ENCODE results near the gene CNOT6.

Gene CNOT6

GRCh38 chr5:180595381-180596114, 101.4 kb downstream of the CNOT6 start:
- peak overlapping the region; percentile 96 for H3K27ac ChIP-seq
- peak; percentile 60; the same call in 1 of the 2 replicates for TF ChIP-seq ZFX (IDR thresholded peaks at IDR 0.05)
- TF ChIP-seq CTCF (conservative IDR thresholded peaks at IDR 0.05) = no peak

DNA sequence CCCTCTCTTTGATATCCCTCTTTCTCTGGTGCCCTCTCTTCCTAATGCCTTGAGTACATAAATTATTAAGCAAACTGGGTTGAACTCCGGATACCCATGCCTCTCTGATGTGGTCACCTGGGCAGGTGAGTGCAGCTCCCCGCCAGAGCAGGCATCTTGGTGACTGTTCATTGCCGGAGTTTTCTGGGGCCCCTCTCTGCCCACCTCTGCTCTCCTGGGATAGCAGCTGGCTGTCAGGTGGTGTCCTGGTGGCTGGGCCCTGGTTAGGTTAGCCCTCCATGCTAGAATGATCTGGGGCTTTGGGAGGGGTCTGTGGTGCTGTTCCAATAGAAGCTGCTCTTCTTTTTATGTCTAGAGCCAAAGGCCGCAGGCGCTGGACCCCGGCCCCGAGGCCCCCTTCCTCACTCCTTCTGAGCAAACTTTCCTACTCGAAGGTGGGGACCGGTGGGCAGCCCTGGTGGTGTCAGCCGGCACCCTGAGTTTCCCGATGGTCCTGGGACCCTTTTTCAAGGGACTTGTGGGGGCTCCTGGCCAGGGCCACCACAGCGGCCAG, 102.0 kb downstream of the CNOT6 start:
- TF ChIP-seq CTCF (conservative IDR thresholded peaks at IDR 0.05) (no peak), ZFX (IDR thresholded peaks at IDR 0.05) (no peak)
- peak overlapping the region; percentile 96 for H3K27ac ChIP-seq

GRCh38 chr5:180596668-180597231, 102.6 kb downstream of the CNOT6 start:
- peak overlapping the region; percentile 96 for H3K27ac ChIP-seq
- no peak for TF ChIP-seq CTCF (conservative IDR thresholded peaks at IDR 0.05)
- TF ChIP-seq ZFX (IDR thresholded peaks at IDR 0.05) = no peak

DNA sequence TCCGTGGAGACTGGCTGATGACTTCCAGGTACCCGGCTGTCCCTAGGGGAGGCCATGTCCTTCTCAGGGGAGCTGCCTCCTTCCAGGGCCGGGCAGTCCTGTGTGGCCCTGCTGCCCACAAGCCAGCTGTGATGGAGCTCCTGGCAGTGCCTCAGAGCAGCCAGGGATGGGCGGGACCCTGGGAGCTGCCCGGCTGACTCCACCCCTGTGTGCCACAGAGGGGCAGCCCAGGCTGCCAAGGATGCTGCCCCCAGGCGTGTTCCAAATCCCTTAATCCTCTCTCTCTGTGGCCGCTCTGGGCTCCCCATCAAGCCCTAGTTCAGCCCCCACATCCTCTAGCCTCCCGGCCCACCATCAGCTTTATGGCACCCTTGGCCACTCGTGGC, 104.1 kb downstream of the CNOT6 start:
- no peak for TF ChIP-seq CTCF (conservative IDR thresholded peaks at IDR 0.05)
- no peak for TF ChIP-seq ZFX (IDR thresholded peaks at IDR 0.05)

DNA sequence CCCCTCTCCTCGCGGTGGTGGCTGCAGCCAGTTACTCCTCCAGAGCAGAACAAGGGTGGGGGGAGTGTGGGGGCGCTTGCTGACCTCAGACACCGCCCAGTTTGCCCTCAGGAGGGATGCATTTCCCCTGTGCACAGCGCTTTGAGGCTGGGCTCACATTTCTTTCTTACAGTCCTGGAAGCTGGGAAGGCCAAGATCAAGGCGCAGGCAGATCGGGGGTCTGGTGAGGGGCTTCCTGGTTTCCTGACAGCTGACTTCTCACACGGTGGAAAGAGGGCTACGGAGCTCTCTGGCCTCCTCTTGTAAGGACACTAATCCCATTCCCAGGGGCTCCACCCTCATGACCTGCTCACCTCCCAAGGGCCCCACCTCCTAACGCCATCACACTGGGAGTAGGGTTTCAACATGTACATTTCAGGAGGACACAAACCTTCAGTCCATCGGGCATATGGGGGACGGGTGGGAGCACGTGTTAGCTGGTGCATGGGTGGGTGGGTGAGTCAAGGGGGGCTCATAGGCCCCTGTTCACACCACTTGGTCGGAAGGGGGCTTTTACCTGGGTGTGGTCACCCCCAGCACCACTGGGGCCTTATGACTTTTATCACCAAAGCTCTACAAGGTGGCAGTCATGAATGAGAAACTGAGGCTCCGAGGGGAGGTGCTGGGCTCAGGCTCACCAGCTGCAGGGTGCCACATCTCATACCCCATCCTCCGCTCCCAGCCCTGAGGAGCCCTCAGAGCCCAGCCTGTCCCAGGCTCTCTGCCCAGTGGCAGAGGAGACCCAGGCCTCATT, 104.8 kb downstream of the CNOT6 start:
- TF ChIP-seq ZFX (IDR thresholded peaks at IDR 0.05) (no peak), CTCF (conservative IDR thresholded peaks at IDR 0.05) (no peak)
- peak overlapping the region; percentile 96; the same call in 1 of the 2 replicates for H3K27ac ChIP-seq

More for the DNA sequence above, 104.1 kb downstream of the CNOT6 start:
- H3K27ac ChIP-seq = peak overlapping the region; percentile 96; the same call in 1 of the 2 replicates

- no peak overlapping the region for H3K27ac ChIP-seq
- TF ChIP-seq CTCF (conservative IDR thresholded peaks at IDR 0.05) (no peak), ZFX (IDR thresholded peaks at IDR 0.05) (no peak)
These were observed 105.4 kb downstream of the CNOT6 start for GRCh38 chr5:180599590-180599914.
